Ovary (tissue), 9 donors: ENCODE results near the gene UBE2Q2. TPM values are rescaled to one million over a fixed set of nuclear protein-coding genes. Genes with fewer than 3 reads are reported as not detected.

Source experiments
- DNase-seq, 5 donors: peaks; one replicate each; pipeline ENCODE4 v3.0.0-alpha.2; 2019 to 2020
- H3K27ac ChIP-seq, 2 donors: fragments of 200-600 bp; one replicate each; pipeline versions ENCODE4 v1.5.1 to v1.8.0; 2019 to 2022
- H3K27me3 ChIP-seq: fragments of 200-600 bp; one replicate; pipeline ENCODE4 v1.8.0; 2022
- H3K36me3 ChIP-seq: fragments of 200-600 bp; sonication (generic); one replicate; pipeline ENCODE4 v1.5.1; 2019
- H3K4me1 ChIP-seq: one replicate; pipeline ENCODE4 v1.8.1; 2013; ENCODE audit warnings: mild to moderate bottlenecking, moderate library complexity; ENCODE audit not compliant: insufficient read depth
- H3K4me3 ChIP-seq: fragments of 200-600 bp; sonication (generic); one replicate; pipeline ENCODE4 v1.5.1; 2017
- H3K9me3 ChIP-seq, 2 donors: fragments of 200-600 bp in 1 of 2; sonication (generic) in 1 of 2; one replicate each; pipeline versions ENCODE4 v1.5.1 to v1.8.1; 2013 to 2019; ENCODE audit warnings: mild to moderate bottlenecking in 1 of 2, moderate library complexity in 1 of 2
- EP300 ChIP-seq: sonication (generic); formaldehyde crosslinking; IDR thresholded peaks from one replicate; pipeline ENCODE4 v1.6.1; 2017; ENCODE audit warnings: antibody characterized with exemption
- POLR2A ChIP-seq: fragments of 450-650 bp; IDR thresholded peaks from one replicate; pipeline ENCODE4 v1.6.1; 2017; ENCODE audit warnings: antibody characterized with exemption, mild to moderate bottlenecking, moderate library complexity
- WGBS, 3 donors: extraction: QIAGEN DNeasy Blood & Tissue Kit in 1 of 3; methylation state at CpG; one replicate each; pipeline versions ENCODE4 v1.1.5 to v1.1.7; 2013 to 2017; 5-methylcytosine and 5-hydroxymethylcytosine counted together
- intact Hi-C, 4 donors: fragments of 100-400 bp; cut with DNase I; formaldehyde crosslinking; loops; one replicate each; pipeline versions ENCODE4 v1.11.0 to v1.15.1; 2022 to 2023
- polyA plus RNA-seq, 2 donors: library from polyadenylated mRNA; stranded (reverse); fragments of 200-250 nt in 1 of 2; fragments of 350-450 nt in 1 of 2; fragmentation: Illumina TruSeq in 1 of 2; extraction: RNeasy Lipid Tissue Mini Kit (QIAGEN cat#74804) in 1 of 2; gene quantifications; one replicate each; pipeline ENCODE4 v1.2.3, GENCODE V29; 2013 to 2014
- total RNA-seq, 7 donors: library from RNA; depleted of rRNA in 2 of 7; stranded (reverse); fragments of >200 nt in 2 of 7; fragmentation: NEBNext Ultra II Directional in 3 of 7; extraction: Animal tissue kit (Norgen Biotek cat#: 25700) in 3 of 7; gene quantifications; one replicate each; pipeline versions ENCODE4 v1.1.0 to v1.2.4, GENCODE V29; 2016 to 2023
- TF ChIP-seq, protein P1 (sequence below), 3 donors: fragments of 450-650 bp in 2 of 3; fragments of 200-600 bp in 1 of 3; IDR thresholded peaks; one replicate each; pipeline versions ENCODE4 v1.5.1 to v1.8.0; 2016 to 2022; ENCODE audit warnings: antibody characterized with exemption in 3 of 3, mild to moderate bottlenecking in 1 of 3
- donor health status: DM: no; HTN: no; CAD: no; lungs with moderate emphysema.
- donor health status: DM: no; HTN: no; CAD: no.
- donor health status: Bipolar disorder and iron deficiency.
- donor health status: DM: yes; HTN: yes; CAD: no.
- donor health status: DM: no; HTN: no; CAD: no.
- donor health status: DM: yes; HTN: yes; CAD: no.

Gene UBE2Q2
- total and polyA plus RNA-seq, 9 donors: 22.6 to 35.7 (median 31.0) TPM

DNA sequence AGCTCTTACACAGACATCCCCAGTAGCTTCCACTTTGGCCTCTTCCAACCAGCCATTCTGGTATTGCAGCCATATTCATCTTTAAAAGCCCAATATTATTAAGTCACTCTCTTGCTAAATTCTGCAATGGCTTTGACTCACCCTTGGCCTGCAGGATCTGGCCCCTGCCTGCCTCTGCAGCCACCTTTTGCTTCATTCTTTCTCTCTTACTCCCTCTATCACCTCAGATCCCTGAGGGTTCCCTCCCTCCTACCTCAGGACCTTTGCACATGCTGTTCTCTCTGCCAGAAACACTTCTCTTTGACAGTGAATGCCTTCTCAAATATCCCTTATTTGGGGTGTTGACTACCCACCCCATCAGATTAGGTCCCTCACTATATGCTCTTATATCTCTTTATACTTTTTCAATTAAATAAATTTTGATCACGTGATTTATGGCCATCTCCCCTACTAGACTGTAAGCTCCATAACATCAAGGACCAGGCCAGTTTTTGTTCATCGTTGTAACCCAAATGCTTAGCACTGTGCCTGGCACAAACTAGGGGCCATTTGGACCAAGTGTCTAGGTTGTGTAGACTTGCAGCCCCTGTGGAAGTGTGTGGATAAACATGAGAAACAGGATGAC is 32.3 kb upstream of the UBE2Q2 start:
- H3K36me3 ChIP-seq: no peaks in the 10 kb centered on the region
- no peaks in the 10 kb centered on the region for H3K27me3 ChIP-seq
- WGBS, 3 donors: 86 to 93% (median 89%) methylated on average over 2 of the region's 2 CpGs
- DNase-seq: no peak
- intact Hi-C loops: no loop called here
- no peaks in the 10 kb centered on the region for H3K4me1 ChIP-seq
- H3K4me3 ChIP-seq: no peak overlapping the region
- H3K9me3 ChIP-seq: no peaks in the 10 kb centered on the region
- H3K27ac ChIP-seq: no peak overlapping the region
- TF ChIP-seq EP300 (no peak), POLR2A (no peak)
- TF ChIP-seq, protein P1, sequence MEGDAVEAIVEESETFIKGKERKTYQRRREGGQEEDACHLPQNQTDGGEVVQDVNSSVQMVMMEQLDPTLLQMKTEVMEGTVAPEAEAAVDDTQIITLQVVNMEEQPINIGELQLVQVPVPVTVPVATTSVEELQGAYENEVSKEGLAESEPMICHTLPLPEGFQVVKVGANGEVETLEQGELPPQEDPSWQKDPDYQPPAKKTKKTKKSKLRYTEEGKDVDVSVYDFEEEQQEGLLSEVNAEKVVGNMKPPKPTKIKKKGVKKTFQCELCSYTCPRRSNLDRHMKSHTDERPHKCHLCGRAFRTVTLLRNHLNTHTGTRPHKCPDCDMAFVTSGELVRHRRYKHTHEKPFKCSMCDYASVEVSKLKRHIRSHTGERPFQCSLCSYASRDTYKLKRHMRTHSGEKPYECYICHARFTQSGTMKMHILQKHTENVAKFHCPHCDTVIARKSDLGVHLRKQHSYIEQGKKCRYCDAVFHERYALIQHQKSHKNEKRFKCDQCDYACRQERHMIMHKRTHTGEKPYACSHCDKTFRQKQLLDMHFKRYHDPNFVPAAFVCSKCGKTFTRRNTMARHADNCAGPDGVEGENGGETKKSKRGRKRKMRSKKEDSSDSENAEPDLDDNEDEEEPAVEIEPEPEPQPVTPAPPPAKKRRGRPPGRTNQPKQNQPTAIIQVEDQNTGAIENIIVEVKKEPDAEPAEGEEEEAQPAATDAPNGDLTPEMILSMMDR (IDR thresholded peaks at IDR 0.05): no peak

DNA sequence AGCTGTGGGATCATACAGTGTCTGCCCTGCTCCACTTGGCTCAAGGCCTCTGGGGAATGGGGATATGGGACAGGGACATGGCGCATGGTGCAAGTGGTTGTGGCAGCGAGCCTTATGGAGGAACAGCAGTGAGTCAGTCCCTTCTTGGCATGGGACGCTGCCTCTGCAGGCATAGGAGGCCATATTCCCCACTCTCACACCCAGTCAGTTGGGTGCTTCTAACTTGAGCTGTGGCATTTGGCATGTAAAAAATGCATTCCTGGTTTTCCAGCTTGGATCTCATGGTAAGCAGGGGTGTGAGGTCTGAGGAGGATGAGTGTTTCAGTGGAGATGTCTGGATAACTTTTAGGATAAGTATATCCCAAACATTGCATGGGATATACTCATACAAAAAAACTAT is 31.6 kb upstream of the UBE2Q2 start:
- WGBS, 3 donors: 82 to 89% (median 83%) methylated on average over 3 of the region's 3 CpGs
- intact Hi-C loops: no loop called here
- TF ChIP-seq EP300 (no peak), POLR2A (no peak)
- TF ChIP-seq, protein P1 (IDR thresholded peaks at IDR 0.05): no peak
- H3K4me1 ChIP-seq: no peaks in the 10 kb centered on the region
- H3K9me3 ChIP-seq: no peaks in the 10 kb centered on the region
- DNase-seq: no peak
- H3K4me3 ChIP-seq: no peak overlapping the region
- H3K27me3 ChIP-seq: no peaks in the 10 kb centered on the region
- H3K27ac ChIP-seq: no peak overlapping the region
- H3K36me3 ChIP-seq: no peaks in the 10 kb centered on the region

DNA sequence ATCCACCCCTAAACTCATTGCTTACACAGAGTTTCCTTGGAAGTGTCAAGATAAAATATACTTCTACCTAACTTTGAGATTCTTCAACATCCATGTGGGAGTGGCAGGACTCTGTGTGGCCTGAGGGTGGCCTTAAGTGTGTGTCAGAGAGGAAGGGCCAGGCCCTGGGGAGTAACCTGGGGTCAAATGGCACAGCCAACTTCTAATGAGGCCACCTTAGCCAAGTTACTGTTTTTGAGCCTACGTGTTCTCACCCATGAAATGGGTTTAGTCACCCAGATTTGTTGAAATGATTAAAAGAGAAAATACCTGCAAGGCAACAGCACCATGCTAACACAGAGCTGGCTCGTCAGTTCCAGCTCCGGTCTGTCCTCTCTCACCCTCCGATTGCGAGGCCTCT is 28.5 kb upstream of the UBE2Q2 start:
- Histone ChIP-seq H3K36me3 (no peaks in the 10 kb centered on the region), H3K4me1 (no peaks in the 10 kb centered on the region), H3K9me3 (no peaks in the 10 kb centered on the region), H3K4me3 (no peak overlapping the region), H3K27me3 (no peaks in the 10 kb centered on the region), H3K27ac (no peak overlapping the region)
- DNase-seq: no peak
- TF ChIP-seq EP300 (no peak), POLR2A (no peak)
- TF ChIP-seq, protein P1 (IDR thresholded peaks at IDR 0.05): no peak
- intact Hi-C loops: no loop called here
- 90 to 93% (median 93%) methylated on average over 5 of the region's 5 CpGs for WGBS, 3 donors

DNA sequence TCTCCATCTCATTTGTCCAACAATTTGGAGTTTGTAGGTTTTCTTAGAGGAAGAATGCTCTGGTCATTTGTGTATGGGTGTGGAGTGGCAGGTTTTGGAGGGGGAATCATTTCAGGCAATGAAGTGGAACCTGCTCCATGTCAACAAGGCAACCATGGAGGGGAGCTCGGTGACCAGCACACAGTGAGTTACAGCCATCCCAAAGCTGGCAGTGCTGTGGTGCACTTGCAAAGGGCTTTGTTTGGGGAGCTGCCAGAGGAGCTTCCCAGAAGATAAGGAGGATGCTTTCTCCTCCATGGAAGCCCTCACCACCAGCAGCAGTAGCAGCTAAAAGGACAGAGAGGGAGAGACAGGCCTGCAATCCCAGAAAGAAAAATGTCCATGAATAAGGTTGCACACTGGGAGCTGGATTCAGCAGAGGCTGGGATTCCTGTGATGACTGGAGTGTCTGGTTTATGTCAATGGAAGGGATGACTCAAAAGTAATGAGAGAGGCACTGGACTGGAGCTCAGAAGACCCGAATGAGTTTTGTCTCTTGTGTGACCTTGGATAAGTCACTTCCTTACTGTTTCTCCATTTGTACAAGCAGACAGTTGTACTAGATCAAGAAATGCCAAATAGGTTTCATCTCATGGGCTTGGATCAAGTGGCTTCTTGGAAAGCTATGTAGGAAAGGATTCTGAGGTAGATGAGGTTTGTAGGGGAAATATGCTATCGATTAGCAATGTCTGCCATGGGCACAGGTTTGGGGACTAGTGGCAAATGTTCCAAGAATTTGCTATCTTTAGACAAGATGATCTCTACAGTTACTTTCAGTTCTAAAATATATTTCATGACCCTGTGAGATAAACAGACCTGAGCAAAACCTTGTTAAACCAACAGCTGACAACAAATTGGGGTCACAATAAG is 27.2 kb upstream of the UBE2Q2 start:
- no peak for DNase-seq
- Histone ChIP-seq H3K4me1 (no peaks in the 10 kb centered on the region), H3K27me3 (no peaks in the 10 kb centered on the region), H3K9me3 (no peaks in the 10 kb centered on the region), H3K27ac (no peak overlapping the region), H3K4me3 (no peak overlapping the region), H3K36me3 (no peaks in the 10 kb centered on the region)
- intact Hi-C loops: no loop called here
- no peak for TF ChIP-seq EP300
- TF ChIP-seq, protein P1 (IDR thresholded peaks at IDR 0.05): no peak
- TF ChIP-seq POLR2A: no peak
- 64 to 80% (median 71%) methylated on average over 3 of the region's 3 CpGs for WGBS, 3 donors
